KG1 (cell line): Measurements from ENCODE around the gene GPATCH1.
"Not testable (repeated sequence)": the region's sequence is repeated elsewhere in the genome, so short reads cannot be mapped to it uniquely, and the experiment has no call there.

Source experiments
- DNase-seq: peaks from one replicate; lab custom pipeline; 2025; lab: John Stamatoyannopoulos, UW

The GPATCH1 gene

DNA sequence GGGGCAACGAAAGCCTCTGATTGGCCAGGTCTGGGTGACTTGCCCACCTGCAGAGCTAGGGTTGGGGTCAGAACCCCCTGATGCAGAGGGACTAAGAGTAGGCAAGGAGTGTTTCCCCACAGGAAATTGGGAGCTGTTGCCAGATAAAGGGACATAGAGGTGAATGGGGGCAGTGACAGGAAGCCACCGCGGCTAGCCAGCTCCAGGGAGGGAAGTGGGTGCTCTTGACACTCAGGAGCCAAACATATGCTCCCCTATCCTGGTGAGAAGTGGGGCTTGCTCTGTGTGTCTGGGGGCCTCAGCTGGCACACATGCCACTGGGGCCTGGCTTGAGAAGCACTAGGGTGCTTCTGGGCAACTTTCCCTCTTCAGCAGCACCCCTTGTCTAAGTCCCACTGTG is 76.9 kb downstream of the GPATCH1 start:
- DNase-seq, result no peak

DNA sequence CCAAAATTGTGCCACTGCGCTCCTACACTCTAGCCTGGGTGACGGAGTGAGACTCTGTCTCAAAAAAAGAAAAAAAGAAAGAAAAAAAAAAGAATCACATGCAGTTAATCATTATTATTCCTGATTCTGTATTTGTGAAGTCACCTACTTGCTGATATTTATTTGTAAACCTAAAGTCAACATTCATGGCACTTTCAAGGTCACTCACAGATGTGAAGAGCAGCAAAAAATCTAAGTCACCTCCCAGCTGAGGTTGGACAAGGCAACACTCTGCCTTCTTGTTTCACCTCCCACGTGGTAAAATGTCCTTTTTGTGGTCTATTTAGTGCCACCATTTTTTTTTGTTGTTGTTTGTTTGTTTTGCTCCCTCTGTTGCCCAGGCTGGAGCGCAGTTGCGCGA is 77.4 kb downstream of the GPATCH1 start:
- no peak for DNase-seq

GRCh38 chr19:33159149-33159548 is 78.2 kb downstream of the GPATCH1 start:
- no peak for DNase-seq

GRCh38 chr19:33159893-33160292 is 78.9 kb downstream of the GPATCH1 start:
- DNase-seq, result no peak

- DNase-seq, result no peak
Observed at GRCh38 chr19:33161201-33161600, 80.2 kb downstream of the GPATCH1 start.

GRCh38 chr19:33163481-33163880 is 82.5 kb downstream of the GPATCH1 start:
- no peak for DNase-seq

DNA sequence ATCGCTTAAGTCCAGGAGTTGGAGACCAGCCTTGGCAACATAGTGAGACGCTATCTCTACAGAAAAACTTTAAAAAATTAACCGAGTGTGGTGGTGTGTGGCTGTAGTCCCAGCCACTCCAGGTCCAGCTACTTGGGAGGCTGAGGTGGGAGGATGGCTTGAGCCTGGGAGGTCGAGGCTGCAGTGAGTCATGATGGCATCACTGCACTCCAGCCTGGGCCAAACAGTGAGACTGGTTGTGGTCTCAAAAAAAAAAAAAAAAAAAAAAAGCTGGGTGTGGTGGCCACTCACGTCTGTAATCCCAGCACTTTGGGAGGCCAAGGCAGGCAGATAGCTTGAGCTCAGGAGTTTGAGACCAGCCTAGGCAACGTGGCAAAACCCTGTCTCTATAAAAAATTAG is 85.1 kb downstream of the GPATCH1 start:
- DNase-seq, result not testable (repeated sequence)

DNA sequence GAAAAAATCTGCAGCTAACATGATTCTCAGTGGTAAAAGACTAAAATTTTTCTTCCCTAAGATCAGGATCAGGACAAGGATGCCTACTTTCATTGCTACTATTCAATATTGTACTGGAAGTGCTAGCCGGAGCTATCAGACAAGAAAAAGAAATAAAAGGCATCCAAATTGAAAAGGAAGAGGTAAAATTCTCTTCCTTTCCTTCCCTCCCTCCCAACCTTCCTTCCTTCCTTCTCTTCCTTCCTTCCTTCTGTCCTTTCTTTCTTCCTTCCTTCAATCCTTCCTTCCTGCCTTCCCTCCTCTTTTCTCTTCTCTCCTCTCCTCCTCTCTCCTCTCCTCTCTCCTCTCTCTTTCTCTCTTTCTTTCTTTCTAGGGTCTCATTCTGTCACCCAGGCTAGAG is 86.5 kb downstream of the GPATCH1 start:
- no peak for DNase-seq

DNA sequence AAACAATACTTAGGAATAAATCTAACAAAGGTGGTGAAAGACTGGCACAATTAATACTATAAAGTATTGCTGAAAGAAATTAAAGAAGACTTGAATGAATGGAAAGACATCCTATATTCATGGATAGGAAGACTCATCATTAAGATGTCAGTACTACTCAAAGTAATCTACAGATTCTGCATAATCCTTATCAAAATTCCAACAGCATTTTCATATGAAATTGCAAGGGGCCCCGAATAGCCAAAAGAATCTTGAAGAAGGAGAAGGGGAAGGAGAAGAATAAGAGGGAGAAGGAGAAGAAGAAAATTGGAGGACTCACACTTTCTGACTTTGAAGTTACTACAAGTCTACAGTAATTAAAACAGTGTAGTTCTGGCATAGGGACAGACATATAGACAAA is 87.5 kb downstream of the GPATCH1 start:
- DNase-seq, result no peak

DNA sequence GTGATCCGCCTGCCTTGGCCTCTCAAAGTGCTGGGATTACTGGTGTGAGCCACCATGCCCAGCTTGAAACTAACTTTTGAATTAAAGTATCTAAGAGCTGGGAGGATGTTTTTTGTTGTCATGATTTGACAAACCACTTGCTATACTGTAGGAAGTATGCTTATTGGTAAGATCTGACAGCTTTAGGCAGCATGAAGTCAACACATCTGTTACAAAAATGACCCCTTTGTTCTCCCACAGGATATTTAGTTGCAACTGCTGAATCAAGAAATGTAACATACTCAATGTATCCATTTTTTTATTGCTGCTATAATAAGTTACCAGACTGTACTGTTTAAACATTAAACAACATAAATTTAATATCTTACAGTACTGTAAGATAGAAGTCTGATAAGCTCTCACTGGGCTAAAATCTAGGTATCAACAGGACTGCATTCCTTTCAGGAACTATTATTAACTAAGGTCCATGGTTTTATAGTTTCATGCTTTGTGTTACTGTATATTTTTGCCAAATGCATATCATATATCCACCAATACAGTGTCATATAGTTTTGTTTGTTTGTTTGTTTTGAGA is 90.3 kb downstream of the GPATCH1 start:
- no peak for DNase-seq

GRCh38 chr19:33171916-33172359 is 91.0 kb downstream of the GPATCH1 start:
- DNase-seq, result no peak

GRCh38 chr19:33174186-33174585 is 93.2 kb downstream of the GPATCH1 start:
- DNase-seq, result no peak

DNA sequence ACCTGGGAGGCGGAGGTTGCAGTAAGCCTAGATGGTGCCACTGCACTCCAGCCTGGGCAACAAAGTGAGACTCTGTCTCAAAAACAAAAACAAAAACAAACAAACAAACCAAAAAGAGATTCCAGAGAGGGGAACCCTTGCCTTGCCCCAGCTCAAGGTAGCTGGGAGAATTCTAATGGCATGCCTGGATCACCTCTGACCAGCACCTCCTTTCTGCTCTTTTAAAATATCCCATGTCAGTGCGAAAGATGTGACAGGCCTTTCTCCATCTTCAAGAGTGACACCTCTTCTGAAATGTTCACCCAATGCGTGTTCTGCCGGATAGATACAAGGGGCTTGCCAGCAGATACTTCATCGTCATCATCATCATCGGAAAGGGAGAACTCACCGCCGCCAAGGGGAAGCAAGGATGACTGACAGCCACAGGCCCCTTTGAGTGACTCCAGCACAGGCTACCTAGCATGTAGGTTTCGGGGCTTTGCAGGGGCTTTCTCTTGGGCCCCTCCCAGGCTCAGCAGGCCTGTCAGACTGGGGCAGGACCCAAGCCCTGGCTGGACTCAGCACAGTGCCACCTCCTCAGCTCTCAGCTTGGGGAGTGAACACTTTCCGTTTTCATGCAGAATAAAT is 94.3 kb downstream of the GPATCH1 start:
- DNase-seq, result no peak

GRCh38 chr19:33175886-33176669 is 95.1 kb downstream of the GPATCH1 start:
- no peak for DNase-seq

- DNase-seq, result peak; percentile 100
Observed at GRCh38 chr19:33176670-33177416, 95.9 kb downstream of the GPATCH1 start.

GRCh38 chr19:33177417-33177979 is 96.5 kb downstream of the GPATCH1 start:
- peak; percentile 83 for DNase-seq
